Endothelial cell of umbilical vein (primary cell): ENCODE results near the gene SPEF1. TPM values are rescaled to one million over a fixed set of nuclear protein-coding genes. Genes with fewer than 3 reads are reported as not detected.

Source experiments
- BruUV-seq: library from RNA; stranded (reverse); fragments of 400-500 nt; replicated peaks from 2 replicates; lab custom pipeline; 2021; lab: Mats Ljungman, UMichigan
- CTCF ChIA-PET: fragments of 300-600, 350-600 bp; sonication (Branson Sonifier 250); formaldehyde crosslinking; loops from one replicate; lab custom pipeline; 2021; ENCODE audit warnings: antibody characterized with exemption, inconsistent platforms; lab: Charles Lee
- POLR2A ChIA-PET: fragments of 300-600, 350-600 bp; sonication (Branson Sonifier 250); formaldehyde crosslinking; loops from one replicate; lab custom pipeline; 2021; ENCODE audit warnings: antibody characterized with exemption, inconsistent platforms; lab: Charles Lee
- DNase-seq: peaks from one replicate; pipeline ENCODE4 v3.0.0-alpha.2; 2011; ENCODE audit warnings: low read depth, low spot score
- FAIRE-seq: peaks from 2 replicates; lab custom pipeline; 2011; peaks lifted over from hg19 to GRCh38; lab: Jason Lieb, UNC
- H2AFZ ChIP-seq: 2 replicates; pipeline ENCODE4 v1.6.0; 2012; ENCODE audit warnings: low read depth, low read length, control low read depth, inconsistent platforms
- H3K27ac ChIP-seq: 2 replicates; pipeline ENCODE4 v1.5.1; 2011; ENCODE audit warnings: low read depth, mild to moderate bottlenecking, control low read depth, low read length, moderate library complexity; ENCODE audit not compliant: insufficient read depth
- H3K27me3 ChIP-seq, 2 experiments: 2 replicates each; pipeline versions ENCODE4 v1.6.0 to v1.6.1; 2011; ENCODE audit warnings: low read length in 2 of 2, mixed read lengths in 1 of 2; ENCODE audit not compliant: control insufficient read depth in 2 of 2, insufficient read depth in 2 of 2
- H3K36me3 ChIP-seq, 2 experiments: 2 replicates in 1 of 2; 3 replicates in 1 of 2; pipeline ENCODE4 v1.5.1; 2011; ENCODE audit warnings: low read length in 2 of 2, mild to moderate bottlenecking in 1 of 2, moderate library complexity in 1 of 2; ENCODE audit not compliant: control insufficient read depth in 2 of 2, insufficient read depth in 2 of 2; ENCODE audit errors: extremely low read depth in 1 of 2
- H3K4me1 ChIP-seq: 3 replicates; pipeline ENCODE4 v1.5.1; 2011; ENCODE audit warnings: mild to moderate bottlenecking, low read length; ENCODE audit not compliant: control insufficient read depth, insufficient read depth; ENCODE audit errors: extremely low read depth
- H3K4me2 ChIP-seq: 2 replicates; pipeline ENCODE4 v1.6.1; 2011; ENCODE audit warnings: low read length, control low read depth, mixed read lengths; ENCODE audit not compliant: insufficient read depth
- H3K4me3 ChIP-seq, 3 experiments: fragments of 200-600 bp in 1 of 3; sonication (generic), shearing (Covaris generic) in 1 of 3; replicated peaks in 1 of 3; 2 replicates each; pipeline ENCODE4 v1.5.1; 2011 to 2016; ENCODE audit warnings: control low read depth in 3 of 3, low read length in 3 of 3, mild to moderate bottlenecking in 2 of 3, inconsistent platforms in 1 of 3, low read depth in 1 of 3, moderate library complexity in 1 of 3; ENCODE audit not compliant: insufficient read depth in 1 of 3
- H3K79me2 ChIP-seq: 2 replicates; pipeline ENCODE4 v1.6.0; 2012; ENCODE audit warnings: low read length, inconsistent platforms; ENCODE audit not compliant: control insufficient read depth, insufficient read depth
- H3K9ac ChIP-seq: replicated peaks from 2 replicates; pipeline ENCODE3; 2011; ENCODE audit warnings: low read length, control low read depth; ENCODE audit not compliant: insufficient read depth; ENCODE audit errors: extremely low read depth
- H3K9me1 ChIP-seq: replicated peaks from 3 replicates; pipeline ENCODE4 v1.6.0; 2011; ENCODE audit warnings: mild to moderate bottlenecking, low read length; ENCODE audit not compliant: control insufficient read depth, insufficient read depth; ENCODE audit errors: extremely low read depth
- H3K9me3 ChIP-seq: replicated peaks from 2 replicates; pipeline ENCODE4 v1.5.1; 2012; ENCODE audit warnings: low read length, inconsistent platforms; ENCODE audit not compliant: control insufficient read depth, insufficient read depth
- H4K20me1 ChIP-seq: replicated peaks from 2 replicates; pipeline ENCODE3; 2011; ENCODE audit warnings: mild to moderate bottlenecking, low read length; ENCODE audit not compliant: control insufficient read depth, insufficient read depth; ENCODE audit errors: extremely low read depth
- EZH2 ChIP-seq: IDR thresholded peaks from 2 replicates; pipeline ENCODE4 v1.6.1; 2012; ENCODE audit warnings: borderline replicate concordance, low read depth, mild to moderate bottlenecking, moderate library complexity, low read length, inconsistent platforms; ENCODE audit not compliant: severe bottlenecking
- FOS ChIP-seq: IDR thresholded peaks from 2 replicates; pipeline ENCODE4 v1.6.1; 2011; ENCODE audit warnings: mild to moderate bottlenecking, low read length, moderate library complexity, borderline replicate concordance; ENCODE audit not compliant: insufficient read depth
- MYC ChIP-seq: IDR thresholded peaks from one replicate; pipeline ENCODE4 v1.6.1; 2011; ENCODE audit warnings: mild to moderate bottlenecking, low read depth, low read length
- POLR2A ChIP-seq: IDR thresholded peaks from 2 replicates; pipeline ENCODE4 v1.6.1; 2012; ENCODE audit warnings: low read depth, mild to moderate bottlenecking, control low read depth, low read length
- dilution Hi-C: fragments of 300-500 bp; cut with MboI; formaldehyde crosslinking; loops from one replicate; pipeline ENCODE4 v1.15.0; 2019; ENCODE audit warnings: low sequenced_read_pairs; ENCODE audit not compliant: extremely low pct_ligation_motif_present
- intact Hi-C: fragments of 100-400 bp; cut with micrococcal nuclease; formaldehyde crosslinking; loops from one replicate; pipeline ENCODE4 v1.10.0; 2022
- polyA plus RNA-seq, 4 experiments: library from polyadenylated mRNA; depleted of rRNA in 3 of 4; stranded (reverse) in 3 of 4; unstranded in 1 of 4; fragments of >200 nt; gene quantifications; 2 replicates each; pipeline versions ENCODE4 v1.2.1 to v1.2.3, GENCODE V29; 2011 to 2012; ENCODE audit warnings: missing spikeins in 1 of 4
- total RNA-seq: library from RNA; stranded (reverse); gene quantifications from 2 replicates; pipeline ENCODE4 v1.2.3, GENCODE V29; 2021
- TF ChIP-seq, protein P1 (sequence below): IDR thresholded peaks from 2 replicates; pipeline ENCODE4 v1.6.1; 2011; ENCODE audit not compliant: insufficient read depth, insufficient read length
- TF ChIP-seq, protein P2 (sequence below), 2 donors: IDR thresholded peaks; 1 replicate in 1 of 2; 2 replicates in 1 of 2; pipeline ENCODE4 v1.5.1; 2011; ENCODE audit warnings: low read length in 2 of 2, mild to moderate bottlenecking in 2 of 2, moderate library complexity in 2 of 2, control low read depth in 1 of 2, inconsistent platforms in 1 of 2, low read depth in 1 of 2; ENCODE audit not compliant: insufficient read depth in 1 of 2; ENCODE audit errors: extremely low read depth in 1 of 2

The SPEF1 gene
- total and polyA plus RNA-seq, 2 donors (not counting 3 experiments of a cell fraction or from before 2014, with no cell fraction given), result 0.07 to 0.44 TPM

DNA sequence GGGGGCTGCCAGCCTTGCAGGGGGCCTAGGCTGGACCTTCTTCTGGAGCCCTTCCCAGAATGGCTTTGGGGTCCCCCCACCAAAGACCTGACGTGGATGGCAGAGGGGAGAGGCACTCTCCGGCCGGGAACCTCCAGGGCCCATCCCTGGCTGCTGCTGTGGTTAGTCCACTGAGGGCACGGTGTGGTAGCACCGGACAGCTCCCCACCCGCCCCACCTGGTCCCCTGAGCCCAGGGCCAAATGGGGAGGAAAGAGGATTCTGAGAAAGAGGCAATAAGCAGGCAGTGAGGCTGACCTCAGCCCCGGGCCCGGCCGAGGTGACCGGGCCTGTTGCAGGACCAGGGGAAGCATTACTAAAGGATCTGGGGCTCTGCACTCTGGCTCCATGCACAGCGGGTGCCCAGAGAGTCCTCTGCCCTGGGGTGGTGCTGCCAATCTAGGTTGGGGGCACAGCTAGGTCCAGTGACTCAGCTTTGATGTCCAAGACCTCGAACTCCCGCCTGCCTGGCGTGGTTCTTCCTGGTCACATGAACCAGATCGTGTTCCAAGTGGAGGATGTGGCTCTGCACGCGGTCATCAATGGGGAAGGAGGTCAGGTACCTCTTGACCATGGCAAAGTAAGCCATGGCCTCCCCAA is 3.1 kb upstream of the SPEF1 start:
- Histone ChIP-seq H3K4me3 (no peak overlapping the region), H2AFZ (no peak overlapping the region), H3K36me3 (peaks cover 0 to 5% of the 10 kb centered on the region in 2 experiments), H3K27me3 (peaks cover 2 to 6% of the 10 kb centered on the region in 2 experiments), H3K4me1 (peaks cover 22% of the 10 kb centered on the region), H3K27ac (no peak overlapping the region), H3K79me2 (peaks cover 31% of the 10 kb centered on the region), H3K4me2 (peak overlapping the region; percentile 5), H3K9me3 (no peaks in the 10 kb centered on the region), H3K9me1 (no peaks in the 10 kb centered on the region), H4K20me1 (no peaks in the 10 kb centered on the region), H3K9ac (no peak overlapping the region)
- FAIRE-seq (peak; percentile 18), DNase-seq (no peak)
- TF ChIP-seq, protein P1, sequence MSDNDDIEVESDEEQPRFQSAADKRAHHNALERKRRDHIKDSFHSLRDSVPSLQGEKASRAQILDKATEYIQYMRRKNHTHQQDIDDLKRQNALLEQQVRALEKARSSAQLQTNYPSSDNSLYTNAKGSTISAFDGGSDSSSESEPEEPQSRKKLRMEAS, result no peak
- TF ChIP-seq MYC (no peak), POLR2A (peak; percentile 13), FOS (no peak), EZH2 (no peak)
- TF ChIP-seq, protein P2, sequence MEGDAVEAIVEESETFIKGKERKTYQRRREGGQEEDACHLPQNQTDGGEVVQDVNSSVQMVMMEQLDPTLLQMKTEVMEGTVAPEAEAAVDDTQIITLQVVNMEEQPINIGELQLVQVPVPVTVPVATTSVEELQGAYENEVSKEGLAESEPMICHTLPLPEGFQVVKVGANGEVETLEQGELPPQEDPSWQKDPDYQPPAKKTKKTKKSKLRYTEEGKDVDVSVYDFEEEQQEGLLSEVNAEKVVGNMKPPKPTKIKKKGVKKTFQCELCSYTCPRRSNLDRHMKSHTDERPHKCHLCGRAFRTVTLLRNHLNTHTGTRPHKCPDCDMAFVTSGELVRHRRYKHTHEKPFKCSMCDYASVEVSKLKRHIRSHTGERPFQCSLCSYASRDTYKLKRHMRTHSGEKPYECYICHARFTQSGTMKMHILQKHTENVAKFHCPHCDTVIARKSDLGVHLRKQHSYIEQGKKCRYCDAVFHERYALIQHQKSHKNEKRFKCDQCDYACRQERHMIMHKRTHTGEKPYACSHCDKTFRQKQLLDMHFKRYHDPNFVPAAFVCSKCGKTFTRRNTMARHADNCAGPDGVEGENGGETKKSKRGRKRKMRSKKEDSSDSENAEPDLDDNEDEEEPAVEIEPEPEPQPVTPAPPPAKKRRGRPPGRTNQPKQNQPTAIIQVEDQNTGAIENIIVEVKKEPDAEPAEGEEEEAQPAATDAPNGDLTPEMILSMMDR (IDR thresholded peaks at IDR 0.05; ENCODE audit: extremely low read depth in 1 of 2, insufficient read depth in 1 of 2, low read depth in 1 of 2, low read length in 2 of 2), result no peak
- POLR2A ChIA-PET, result no interaction called here
- dilution Hi-C loops (no loop called here), intact Hi-C loops (no loop called here)
- no TSS peak for BruUV-seq
- CTCF ChIA-PET, result interaction anchor here (7.6 kb wide), 1 partner anchor 35 kb away, joined by 214 read pairs; the partner anchor contains the start of gene AP5S1
